ENCODE data around the gene TRAPPC11.

DNA sequence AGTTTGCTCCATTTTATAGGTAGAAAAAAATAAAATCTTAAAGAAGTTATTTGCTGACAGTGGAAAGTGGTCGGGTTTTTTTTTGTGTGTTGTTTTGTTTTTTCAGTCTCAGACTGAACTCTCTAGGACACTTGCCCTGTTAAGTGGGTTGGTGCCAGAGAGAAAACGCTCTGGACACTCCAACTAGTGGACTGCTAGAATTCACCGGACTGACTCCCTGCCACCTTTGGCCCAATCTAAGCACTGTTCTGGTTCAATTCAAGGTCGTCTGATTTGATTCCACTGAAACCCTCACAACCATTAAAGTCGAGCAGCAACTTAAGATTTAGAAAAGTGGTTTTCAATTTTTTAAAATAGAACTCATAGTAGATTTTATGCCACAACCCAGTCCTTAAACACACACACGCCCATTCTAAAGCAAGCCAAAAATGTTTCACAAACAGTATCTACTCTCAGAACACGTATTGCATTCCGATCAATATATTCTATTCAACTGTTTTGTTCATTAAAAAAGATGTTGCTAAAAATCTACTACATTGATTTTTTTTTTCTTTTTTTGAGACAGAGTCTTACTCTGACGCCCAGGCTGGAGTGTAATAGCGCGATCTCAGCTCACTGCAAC is 27.4 kb upstream of the TRAPPC11 start:
- TF ChIP-seq, protein P1, sequence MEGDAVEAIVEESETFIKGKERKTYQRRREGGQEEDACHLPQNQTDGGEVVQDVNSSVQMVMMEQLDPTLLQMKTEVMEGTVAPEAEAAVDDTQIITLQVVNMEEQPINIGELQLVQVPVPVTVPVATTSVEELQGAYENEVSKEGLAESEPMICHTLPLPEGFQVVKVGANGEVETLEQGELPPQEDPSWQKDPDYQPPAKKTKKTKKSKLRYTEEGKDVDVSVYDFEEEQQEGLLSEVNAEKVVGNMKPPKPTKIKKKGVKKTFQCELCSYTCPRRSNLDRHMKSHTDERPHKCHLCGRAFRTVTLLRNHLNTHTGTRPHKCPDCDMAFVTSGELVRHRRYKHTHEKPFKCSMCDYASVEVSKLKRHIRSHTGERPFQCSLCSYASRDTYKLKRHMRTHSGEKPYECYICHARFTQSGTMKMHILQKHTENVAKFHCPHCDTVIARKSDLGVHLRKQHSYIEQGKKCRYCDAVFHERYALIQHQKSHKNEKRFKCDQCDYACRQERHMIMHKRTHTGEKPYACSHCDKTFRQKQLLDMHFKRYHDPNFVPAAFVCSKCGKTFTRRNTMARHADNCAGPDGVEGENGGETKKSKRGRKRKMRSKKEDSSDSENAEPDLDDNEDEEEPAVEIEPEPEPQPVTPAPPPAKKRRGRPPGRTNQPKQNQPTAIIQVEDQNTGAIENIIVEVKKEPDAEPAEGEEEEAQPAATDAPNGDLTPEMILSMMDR (IDR thresholded peaks at IDR 0.05): no peak
- TF ChIP-seq POLR2A (IDR thresholded peaks at IDR 0.05): no peak
